ENCODE data around the gene LYZL4. TPM values are rescaled to one million over a fixed set of nuclear protein-coding genes. Genes with fewer than 3 reads are reported as not detected.

LYZL4 gene
- total RNA-seq, 4 donors from 2014 or later, result not detected

- no peak overlapping the region for H3K4me3 ChIP-seq
- no peak for TF ChIP-seq POLR2A (IDR thresholded peaks at IDR 0.05)
- 86 to 100% methylated on average over 1 of the region's 1 CpG for WGBS, 2 donors
- H3K9me3 ChIP-seq, result no peaks in the 10 kb centered on the region
- no peak overlapping the region for H3K27ac ChIP-seq
- intact Hi-C loops (cut with DNase I), result no loop called here
- H3K4me1 ChIP-seq, result no peaks in the 10 kb centered on the region
- no peaks in the 10 kb centered on the region for H3K36me3 ChIP-seq
- DNase-seq, result no peak
- H3K27me3 ChIP-seq, result peaks cover 0 to 9% (median 0%) of the 10 kb centered on the region in 4 donors
Observed at GRCh38 chr3:42357335-42357734, 53.1 kb downstream of the LYZL4 start.

- Histone ChIP-seq H3K36me3 (no peaks in the 10 kb centered on the region), H3K9me3 (no peaks in the 10 kb centered on the region), H3K4me1 (no peaks in the 10 kb centered on the region), H3K27ac (no peak overlapping the region), H3K4me3 (no peak overlapping the region), H3K27me3 (peaks cover 0 to 15% (median 0%) of the 10 kb centered on the region in 4 donors)
- TF ChIP-seq POLR2A (IDR thresholded peaks at IDR 0.05), result no peak
- TF ChIP-seq CTCF (IDR thresholded peaks at IDR 0.05), result no peak
- intact Hi-C loops (cut with DNase I), result no loop called here
- DNase-seq, result no peak
Observed at GRCh38 chr3:42355612-42356011, 54.8 kb downstream of the LYZL4 start.

- Histone ChIP-seq H3K36me3 (no peaks in the 10 kb centered on the region), H3K27ac (no peak overlapping the region), H3K4me1 (no peaks in the 10 kb centered on the region), H3K4me3 (no peak overlapping the region), H3K9me3 (no peaks in the 10 kb centered on the region), H3K27me3 (peaks cover 0 to 15% (median 0%) of the 10 kb centered on the region in 4 donors)
- no peak for DNase-seq
- intact Hi-C loops (cut with DNase I), result no loop called here
- TF ChIP-seq CTCF (IDR thresholded peaks at IDR 0.05) (no peak), POLR2A (IDR thresholded peaks at IDR 0.05) (no peak)
Observed at GRCh38 chr3:42353631-42354030, 56.8 kb downstream of the LYZL4 start.

- Histone ChIP-seq H3K27me3 (peaks cover 0 to 19% (median 0%) of the 10 kb centered on the region in 4 donors), H3K36me3 (no peaks in the 10 kb centered on the region), H3K27ac (no peak overlapping the region), H3K9me3 (no peaks in the 10 kb centered on the region), H3K4me3 (no peak overlapping the region), H3K4me1 (no peaks in the 10 kb centered on the region)
- intact Hi-C loops (cut with DNase I), result no loop called here
- WGBS, 2 donors, result 14 to 21% methylated on average over 2 of the region's 2 CpGs
- no peak for TF ChIP-seq CTCF (IDR thresholded peaks at IDR 0.05)
- TF ChIP-seq POLR2A (IDR thresholded peaks at IDR 0.05), result no peak
- DNase-seq, result no peak
Observed at GRCh38 chr3:42351207-42351606, 59.2 kb downstream of the LYZL4 start.

- 71 to 81% methylated on average over 7 of the region's 7 CpGs for WGBS, 2 donors
- intact Hi-C loops (cut with DNase I), result no loop called here
- H3K27ac ChIP-seq, result no peak overlapping the region
- DNase-seq, result no peak
- H3K4me3 ChIP-seq, result no peak overlapping the region
- H3K27me3 ChIP-seq, result peaks cover 0 to 19% (median 0%) of the 10 kb centered on the region in 4 donors
- no peak for TF ChIP-seq POLR2A (IDR thresholded peaks at IDR 0.05)
- TF ChIP-seq CTCF (IDR thresholded peaks at IDR 0.05), result no peak
- H3K9me3 ChIP-seq, result no peaks in the 10 kb centered on the region
- H3K36me3 ChIP-seq, result no peaks in the 10 kb centered on the region
- no peaks in the 10 kb centered on the region for H3K4me1 ChIP-seq
Observed at GRCh38 chr3:42349765-42350594, 60.4 kb downstream of the LYZL4 start.
